Keratinocyte (primary cell): Measurements from ENCODE around the gene METTL9. TPM values are rescaled to one million over a fixed set of nuclear protein-coding genes. Genes with fewer than 3 reads are reported as not detected.

ENCODE experiments used
- DNase-seq: peaks from one replicate; pipeline ENCODE4 v3.0.0-alpha.2; 2011; ENCODE audit warnings: low read depth, missing footprints, low spot score
- FAIRE-seq: peaks from 2 replicates; lab custom pipeline; 2011; peaks lifted over from hg19 to GRCh38; lab: Jason Lieb, UNC
- H2AFZ ChIP-seq: 2 replicates; pipeline ENCODE4 v1.6.0; 2012; ENCODE audit warnings: low read length, control low read depth, inconsistent platforms; ENCODE audit not compliant: control insufficient read depth
- H3K27ac ChIP-seq: 2 replicates; pipeline ENCODE4 v1.5.1; 2011; ENCODE audit warnings: low read length; ENCODE audit not compliant: control insufficient read depth, insufficient read depth
- H3K27me3 ChIP-seq: 3 replicates; pipeline ENCODE4 v1.6.0; 2011; ENCODE audit warnings: low read length; ENCODE audit not compliant: control insufficient read depth, insufficient read depth; ENCODE audit errors: extremely low read depth
- H3K36me3 ChIP-seq, 2 experiments: 2 replicates in 1 of 2; 3 replicates in 1 of 2; pipeline ENCODE4 v1.5.1; 2011; ENCODE audit warnings: low read length in 2 of 2, mild to moderate bottlenecking in 1 of 2; ENCODE audit not compliant: control insufficient read depth in 2 of 2, insufficient read depth in 2 of 2; ENCODE audit errors: extremely low read depth in 1 of 2
- H3K4me1 ChIP-seq: 3 replicates; pipeline ENCODE4 v1.5.1; 2011; ENCODE audit warnings: low read length; ENCODE audit not compliant: control insufficient read depth, insufficient read depth; ENCODE audit errors: extremely low read depth
- H3K4me2 ChIP-seq: 3 replicates; pipeline ENCODE4 v1.6.0; 2011; ENCODE audit warnings: low read depth, low read length; ENCODE audit not compliant: control insufficient read depth, insufficient read depth; ENCODE audit errors: extremely low read depth
- H3K4me3 ChIP-seq, 3 experiments: fragments of 200-600 bp in 1 of 3; sonication (generic) in 1 of 3; 2 replicates in 2 of 3; 3 replicates in 1 of 3; pipeline ENCODE4 v1.5.1; 2011 to 2016; ENCODE audit warnings: low read length in 3 of 3, mild to moderate bottlenecking in 3 of 3, control low read depth in 2 of 3, inconsistent platforms in 1 of 3, low read depth in 1 of 3, mixed read lengths in 1 of 3, mixed run types in 1 of 3, moderate library complexity in 1 of 3; ENCODE audit not compliant: control insufficient read depth in 2 of 3, insufficient read depth in 2 of 3; ENCODE audit errors: extremely low read depth in 1 of 3
- H3K79me2 ChIP-seq: 2 replicates; pipeline ENCODE4 v1.6.0; 2012; ENCODE audit warnings: low read length; ENCODE audit not compliant: control insufficient read depth, insufficient read depth
- H3K9ac ChIP-seq: 3 replicates; pipeline ENCODE4 v1.6.0; 2011; ENCODE audit warnings: low read length; ENCODE audit not compliant: control insufficient read depth, insufficient read depth; ENCODE audit errors: extremely low read depth
- H3K9me1 ChIP-seq: 3 replicates; pipeline ENCODE4 v1.6.0; 2011; ENCODE audit warnings: low read length; ENCODE audit not compliant: control insufficient read depth, insufficient read depth; ENCODE audit errors: extremely low read depth
- H3K9me3 ChIP-seq: 2 replicates; pipeline ENCODE4 v1.5.1; 2012; ENCODE audit warnings: low read depth, low read length; ENCODE audit not compliant: control insufficient read depth
- H4K20me1 ChIP-seq: 3 replicates; pipeline ENCODE4 v1.6.0; 2011; ENCODE audit warnings: low read length; ENCODE audit not compliant: control insufficient read depth, insufficient read depth; ENCODE audit errors: extremely low read depth
- EZH2 ChIP-seq: IDR thresholded peaks from one replicate; pipeline ENCODE4 v1.6.1; 2012; ENCODE audit warnings: inconsistent platforms, mild to moderate bottlenecking, low read length, moderate library complexity
- dilution Hi-C: fragments of 300-500 bp; cut with MboI; formaldehyde crosslinking; loops from one replicate; pipeline ENCODE4 v1.7.0; 2020; ENCODE audit warnings: low sequenced_read_pairs; ENCODE audit not compliant: extremely low pct_ligation_motif_present
- polyA plus RNA-seq, 5 experiments: library from polyadenylated mRNA; depleted of rRNA in 3 of 5; stranded (reverse) in 3 of 5; stranded (forward) in 1 of 5; unstranded in 1 of 5; fragments of >200 nt; gene quantifications; 1 replicate in 1 of 5; 2 replicates in 3 of 5; 3 replicates in 1 of 5; pipeline versions ENCODE4 v1.2.1 to v1.2.3, GENCODE V29; 2011 to 2012; ENCODE audit warnings: missing spikeins in 2 of 5, low read depth in 1 of 5, low replicate concordance in 1 of 5
- TF ChIP-seq, protein P1 (sequence below), 3 experiments: IDR thresholded peaks in 1 of 3; conservative IDR thresholded peaks in 1 of 3; optimal IDR thresholded peaks in 1 of 3; 2 replicates in 2 of 3; 3 replicates in 1 of 3; pipeline versions ENCODE3 to v1.5.1; 2011; ENCODE audit warnings: low read length in 3 of 3, mild to moderate bottlenecking in 3 of 3, moderate library complexity in 2 of 3, control low read depth in 1 of 3, inconsistent platforms in 1 of 3; ENCODE audit not compliant: insufficient read depth in 2 of 3; ENCODE audit errors: extremely low read depth in 1 of 3

METTL9 gene
- polyA plus RNA-seq, 1 donor (not counting 4 experiments of a cell fraction or from before 2014, with no cell fraction given), result 108 TPM

DNA sequence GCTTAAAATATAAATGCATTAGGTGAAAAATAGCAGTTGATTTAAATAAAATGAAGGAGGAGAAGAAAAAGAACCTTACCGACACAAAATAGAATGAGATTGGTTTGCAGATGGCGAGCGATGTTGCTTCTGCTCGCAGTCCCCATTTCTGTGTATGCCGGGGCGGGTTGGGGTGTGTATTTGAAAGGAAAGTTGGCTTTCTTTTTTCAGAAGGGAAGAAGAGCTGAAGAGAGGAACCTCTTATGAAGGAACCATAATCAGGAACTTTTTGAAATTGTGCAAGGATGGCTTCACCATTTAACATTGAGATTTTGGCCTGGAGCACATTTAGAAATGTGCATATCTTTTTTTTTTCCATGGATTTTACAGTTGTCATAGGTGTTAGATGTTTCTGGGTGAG lies 53.1 kb downstream of the METTL9 start, which contains the start of gene IGSF6:
IGSF6 (minus strand) TSS at position 156 of the 400 bp plus-strand sequence; CDS start at position 146, 10 bp downstream.
- H2AFZ ChIP-seq, result no peak within 1 kb of the TSS
- no peak for FAIRE-seq
- TF ChIP-seq, protein P1, sequence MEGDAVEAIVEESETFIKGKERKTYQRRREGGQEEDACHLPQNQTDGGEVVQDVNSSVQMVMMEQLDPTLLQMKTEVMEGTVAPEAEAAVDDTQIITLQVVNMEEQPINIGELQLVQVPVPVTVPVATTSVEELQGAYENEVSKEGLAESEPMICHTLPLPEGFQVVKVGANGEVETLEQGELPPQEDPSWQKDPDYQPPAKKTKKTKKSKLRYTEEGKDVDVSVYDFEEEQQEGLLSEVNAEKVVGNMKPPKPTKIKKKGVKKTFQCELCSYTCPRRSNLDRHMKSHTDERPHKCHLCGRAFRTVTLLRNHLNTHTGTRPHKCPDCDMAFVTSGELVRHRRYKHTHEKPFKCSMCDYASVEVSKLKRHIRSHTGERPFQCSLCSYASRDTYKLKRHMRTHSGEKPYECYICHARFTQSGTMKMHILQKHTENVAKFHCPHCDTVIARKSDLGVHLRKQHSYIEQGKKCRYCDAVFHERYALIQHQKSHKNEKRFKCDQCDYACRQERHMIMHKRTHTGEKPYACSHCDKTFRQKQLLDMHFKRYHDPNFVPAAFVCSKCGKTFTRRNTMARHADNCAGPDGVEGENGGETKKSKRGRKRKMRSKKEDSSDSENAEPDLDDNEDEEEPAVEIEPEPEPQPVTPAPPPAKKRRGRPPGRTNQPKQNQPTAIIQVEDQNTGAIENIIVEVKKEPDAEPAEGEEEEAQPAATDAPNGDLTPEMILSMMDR (optimal IDR thresholded peaks at IDR 0.05 in 1 of 3, IDR thresholded peaks at IDR 0.05 in 1 of 3, conservative IDR thresholded peaks at IDR 0.05 in 1 of 3; ENCODE audit: extremely low read depth in 1 of 3, insufficient read depth in 2 of 3, low read length in 3 of 3), result no peak
- no peak for TF ChIP-seq EZH2
- H3K36me3 ChIP-seq, result peaks cover 4 to 7% of the 10 kb centered on the region in 2 experiments
- H3K9me3 ChIP-seq, result no peaks in the 10 kb centered on the region
- H3K9me1 ChIP-seq, result no peaks in the 10 kb centered on the region
- H3K9ac ChIP-seq, result no peak within 1 kb of the TSS
- H3K4me3 ChIP-seq, result no peak within 1 kb of the TSS
- DNase-seq, result no peak
- H3K27ac ChIP-seq, result no peak within 1 kb of the TSS
- no peaks in the 10 kb centered on the region for H3K27me3 ChIP-seq
- dilution Hi-C loops, result no loop called here
- peaks cover 5% of the 10 kb centered on the region for H3K79me2 ChIP-seq
- peaks cover 19% of the 10 kb centered on the region for H3K4me1 ChIP-seq
- no peak within 1 kb of the TSS for H3K4me2 ChIP-seq
- no peaks in the 10 kb centered on the region for H4K20me1 ChIP-seq

DNA sequence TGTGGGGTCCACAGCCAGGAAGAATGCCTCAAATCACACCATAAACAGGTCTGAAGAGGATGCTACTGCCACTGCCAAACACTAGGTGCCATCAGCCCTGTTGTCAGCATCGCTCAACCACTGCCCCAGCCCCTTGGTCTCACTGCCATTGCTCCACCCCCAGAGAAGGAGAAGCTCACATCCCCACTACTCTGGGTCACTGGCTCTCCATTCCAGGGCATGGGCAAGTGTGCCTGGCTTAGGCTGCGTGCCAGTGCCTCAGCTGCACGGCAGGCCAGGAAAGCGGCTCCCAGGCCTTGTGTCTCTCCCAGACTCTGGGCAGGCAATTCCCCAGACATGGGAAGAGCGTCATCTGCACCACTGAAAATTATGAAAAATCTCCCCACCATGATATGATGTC lies 54.2 kb downstream of the METTL9 start:
- Histone ChIP-seq H2AFZ (no peak overlapping the region), H3K27ac (no peak overlapping the region), H3K9ac (no peak overlapping the region), H3K4me2 (no peak overlapping the region), H4K20me1 (no peaks in the 10 kb centered on the region), H3K4me1 (peaks cover 19% of the 10 kb centered on the region), H3K4me3 (no peak overlapping the region), H3K79me2 (peaks cover 5% of the 10 kb centered on the region), H3K9me3 (no peaks in the 10 kb centered on the region), H3K36me3 (peaks cover 3 to 4% of the 10 kb centered on the region in 2 experiments), H3K9me1 (no peaks in the 10 kb centered on the region), H3K27me3 (no peaks in the 10 kb centered on the region)
- no peak for TF ChIP-seq EZH2
- TF ChIP-seq, protein P1 (optimal IDR thresholded peaks at IDR 0.05 in 1 of 3, IDR thresholded peaks at IDR 0.05 in 1 of 3, conservative IDR thresholded peaks at IDR 0.05 in 1 of 3; ENCODE audit: extremely low read depth in 1 of 3, insufficient read depth in 2 of 3, low read length in 3 of 3), result no peak
- dilution Hi-C loops, result no loop called here
- DNase-seq, result no peak
- no peak for FAIRE-seq
